Metanephros (tissue), 2 donors: ENCODE data around the gene CYP20A1. TPM values are rescaled to one million over a fixed set of nuclear protein-coding genes. Genes with fewer than 3 reads are reported as not detected.

ENCODE experiments used
- small RNA-seq: library from RNA; depleted of rRNA; stranded (forward); fragments of <200 nt; gene quantifications from one replicate; pipeline ENCODE3, GENCODE V24; 2014; ENCODE audit warnings: low replicate concordance
- total RNA-seq: library from RNA; depleted of rRNA; stranded (reverse); fragments of >200 nt; gene quantifications from one replicate; pipeline ENCODE4 v1.2.3, GENCODE V29; 2014

CYP20A1 gene
- total RNA-seq: 27.0 TPM

DNA sequence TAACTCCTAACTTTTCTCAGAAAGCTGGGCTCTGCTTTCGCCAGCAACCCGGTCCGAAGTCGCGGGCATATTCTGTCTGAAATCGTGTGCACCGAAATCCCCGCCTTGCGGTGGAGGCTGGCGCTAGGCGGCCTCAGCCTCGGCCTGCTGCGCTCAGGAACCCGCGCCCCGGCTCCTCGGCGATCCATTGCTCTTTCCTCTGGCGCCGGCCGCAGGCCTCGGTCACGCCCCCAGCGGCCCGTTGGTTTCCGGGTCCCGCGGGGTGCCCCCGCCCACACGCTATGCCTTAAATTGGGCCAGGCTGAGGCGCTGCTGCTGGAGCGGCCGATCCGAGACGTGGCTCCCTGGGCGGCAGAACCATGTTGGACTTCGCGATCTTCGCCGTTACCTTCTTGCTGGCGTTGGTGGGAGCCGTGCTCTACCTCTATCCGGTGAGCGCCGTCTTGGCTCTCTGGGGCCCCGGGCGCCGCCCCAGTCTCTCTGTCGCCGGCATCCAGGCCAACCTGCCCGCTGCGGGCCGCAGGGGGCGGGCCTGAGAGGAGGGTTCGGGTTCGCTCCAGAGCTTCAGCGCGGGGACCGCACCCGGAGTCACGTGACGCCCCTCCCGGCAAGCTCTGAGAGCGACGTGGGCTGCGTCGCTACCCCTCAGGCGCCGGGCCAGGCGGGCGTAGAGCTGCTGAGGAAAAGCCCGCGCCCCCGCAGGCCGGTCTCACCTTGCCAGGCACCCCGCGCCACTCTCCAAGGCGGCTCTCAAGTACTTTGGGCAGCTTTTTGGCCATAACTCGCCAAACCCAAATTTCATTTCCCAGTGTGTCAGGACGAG is at the start of gene CYP20A1:
Gene CYP20A1 (plus strand): TSS at position 315 of the 823 bp plus-strand sequence. CDS start 45 bp downstream, at position 360.

GRCh38 chr2:203327901-203328759 is 89.3 kb downstream of the CYP20A1 start, which contains the start of gene ABI2:
TSS of gene ABI2 (plus strand) at chr2:203328394. CDS start at chr2:203328515, 121 bp downstream.

Small RNA genes within 50 kb of the gene (small RNA-seq; reads per million reads assigned to genes)
- not detected for gene RN7SL670P

Other genes starting within 250 kb of the CYP20A1 start
- gene NBEAL1, start 224.1 kb upstream of the CYP20A1 start, total RNA-seq: 62.8 TPM
- 85.0 TPM for gene ABI2, start 89.4 kb downstream of the CYP20A1 start, total RNA-seq